ENCODE results near the gene SIAE. TPM values are rescaled to one million over a fixed set of nuclear protein-coding genes. Genes with fewer than 3 reads are reported as not detected.

SIAE gene
- total and polyA plus RNA-seq, 4 donors, result 18.7 to 37.1 (median 26.7) TPM

- Histone ChIP-seq H3K9ac (ENCODE audit: insufficient read depth in 1 of 2, low read length in 2 of 2) (no peak overlapping the region), H3K36me3 (ENCODE audit: control insufficient read depth in 4 of 4, insufficient read depth in 4 of 4, low read length in 4 of 4) (no peaks in the 10 kb centered on the region), H3K4me1 (ENCODE audit: control insufficient read depth in 5 of 5, insufficient read depth in 5 of 5, low read length in 5 of 5) (peaks cover 0 to 7% (median 4%) of the 10 kb centered on the region in 5 donors), H3K4me3 (no peak overlapping the region), H3K9me3 (ENCODE audit: control insufficient read depth in 4 of 4, insufficient read depth in 3 of 4, low read length in 3 of 4) (no peaks in the 10 kb centered on the region), H3K27me3 (ENCODE audit: control insufficient read depth in 3 of 3, insufficient read depth in 3 of 3, low read length in 2 of 3) (peaks cover under 1 to 8% (median 4%) of the 10 kb centered on the region in 3 donors), H3K27ac (ENCODE audit: low read depth in 1 of 2, low read length in 1 of 2) (no peak overlapping the region)
- ATAC-seq (ENCODE audit: insufficient read depth, low FRiP score) (no peak), DNase-seq (no peak)
- 82 to 93% methylated on average over 5 of the region's 5 CpGs for WGBS, 2 donors
- TF ChIP-seq CTCF (IDR thresholded peaks at IDR 0.05; ENCODE audit: control extremely low read depth, extremely low read depth), result no peak
These were observed 54.7 kb downstream of the SIAE start for GRCh38 chr11:124618863-124619262.

- DNase-seq, result peak in 2 of 3 donors; percentile 23 to 25
- Histone ChIP-seq H3K4me1 (ENCODE audit: control insufficient read depth in 5 of 5, insufficient read depth in 5 of 5, low read length in 5 of 5) (no peaks in the 10 kb centered on the region), H3K9me3 (ENCODE audit: control insufficient read depth in 4 of 4, insufficient read depth in 3 of 4, low read length in 3 of 4) (no peaks in the 10 kb centered on the region), H3K27me3 (ENCODE audit: control insufficient read depth in 3 of 3, insufficient read depth in 3 of 3, low read length in 2 of 3) (peaks cover 0 to 4% (median 0%) of the 10 kb centered on the region in 3 donors), H3K36me3 (ENCODE audit: control insufficient read depth in 4 of 4, insufficient read depth in 4 of 4, low read length in 4 of 4) (no peaks in the 10 kb centered on the region), H3K9ac (ENCODE audit: insufficient read depth in 1 of 2, low read length in 2 of 2) (no peak overlapping the region), H3K27ac (ENCODE audit: low read depth in 1 of 2, low read length in 1 of 2) (no peak overlapping the region), H3K4me3 (no peak overlapping the region)
- TF ChIP-seq CTCF (IDR thresholded peaks at IDR 0.05; ENCODE audit: control extremely low read depth, extremely low read depth), result no peak
- no peak for ATAC-seq (ENCODE audit: insufficient read depth, low FRiP score)
- 75 to 79% methylated on average over 10 of the region's 10 CpGs for WGBS, 2 donors
These were observed 60.8 kb downstream of the SIAE start for GRCh38 chr11:124612567-124613246.

GRCh38 chr11:124612045-124612444 lies 61.5 kb downstream of the SIAE start:
- WGBS, 2 donors, result 51 to 59% methylated on average over 3 of the region's 3 CpGs
- Histone ChIP-seq H3K4me1 (ENCODE audit: control insufficient read depth in 5 of 5, insufficient read depth in 5 of 5, low read length in 5 of 5) (no peaks in the 10 kb centered on the region), H3K27me3 (ENCODE audit: control insufficient read depth in 3 of 3, insufficient read depth in 3 of 3, low read length in 2 of 3) (peaks cover 0 to 4% (median 0%) of the 10 kb centered on the region in 3 donors), H3K9ac (ENCODE audit: insufficient read depth in 1 of 2, low read length in 2 of 2) (no peak overlapping the region), H3K36me3 (ENCODE audit: control insufficient read depth in 4 of 4, insufficient read depth in 4 of 4, low read length in 4 of 4) (no peaks in the 10 kb centered on the region), H3K9me3 (ENCODE audit: control insufficient read depth in 4 of 4, insufficient read depth in 3 of 4, low read length in 3 of 4) (no peaks in the 10 kb centered on the region), H3K27ac (ENCODE audit: low read depth in 1 of 2, low read length in 1 of 2) (no peak overlapping the region), H3K4me3 (no peak overlapping the region)
- ATAC-seq (ENCODE audit: insufficient read depth, low FRiP score) (no peak), DNase-seq (peak in 1 of 3 donors; percentile 11)
- no peak for TF ChIP-seq CTCF (IDR thresholded peaks at IDR 0.05; ENCODE audit: control extremely low read depth, extremely low read depth)

Data from lung (tissue), 12 donors.